H9 (cell line): ENCODE measurements around the gene RHBDF1. TPM values are rescaled to one million over a fixed set of nuclear protein-coding genes. Genes with fewer than 3 reads are reported as not detected.
"Not testable (repeated sequence)": the region's sequence is repeated elsewhere in the genome, so short reads cannot be mapped to it uniquely, and the experiment has no call there.

Source experiments
- DNase-seq: peaks from one replicate; pipeline ENCODE4 v3.0.0-alpha.2; 2017
- H2AFZ ChIP-seq: one replicate; pipeline ENCODE4 v1.6.1; 2013; ENCODE audit warnings: mild to moderate bottlenecking, low read length, control low read depth, moderate library complexity
- H2AK5ac ChIP-seq: 2 replicates; pipeline ENCODE4 v1.6.1; 2013; ENCODE audit warnings: low read length, control low read depth, mixed read lengths; ENCODE audit not compliant: insufficient read length
- H2BK120ac ChIP-seq: one replicate; pipeline ENCODE4 v1.6.1; 2013; ENCODE audit warnings: low read depth, mild to moderate bottlenecking, low read length, control low read depth, inconsistent platforms; ENCODE audit not compliant: poor library complexity, severe bottlenecking
- H2BK12ac ChIP-seq: 2 replicates; pipeline ENCODE4 v1.6.1; 2013; ENCODE audit warnings: low read length, control low read depth, mixed read lengths, low read depth; ENCODE audit not compliant: insufficient read length
- H2BK15ac ChIP-seq: 2 replicates; pipeline ENCODE4 v1.6.1; 2013; ENCODE audit warnings: low read depth, low read length, control low read depth
- H2BK20ac ChIP-seq: one replicate; pipeline ENCODE4 v1.6.1; 2013; ENCODE audit warnings: low read depth, mild to moderate bottlenecking, low read length, control low read depth, inconsistent platforms; ENCODE audit not compliant: poor library complexity, severe bottlenecking
- H2BK5ac ChIP-seq: 2 replicates; pipeline ENCODE4 v1.6.1; 2013; ENCODE audit warnings: low read length, control low read depth, mixed read lengths; ENCODE audit not compliant: insufficient read length
- H3K14ac ChIP-seq: 2 replicates; pipeline ENCODE4 v1.6.1; 2013; ENCODE audit warnings: low read length, control low read depth; ENCODE audit not compliant: insufficient read depth
- H3K18ac ChIP-seq: 2 replicates; pipeline ENCODE4 v1.6.1; 2013; ENCODE audit warnings: low read depth, mild to moderate bottlenecking, mixed read lengths, low read length, control low read depth; ENCODE audit not compliant: insufficient read length
- H3K23ac ChIP-seq: 2 replicates; pipeline ENCODE4 v1.6.1; 2013; ENCODE audit warnings: low read length, control low read depth, mixed read lengths, low read depth; ENCODE audit not compliant: insufficient read length
- H3K23me2 ChIP-seq: 2 replicates; pipeline ENCODE4 v1.6.1; 2013; ENCODE audit warnings: low read depth, mild to moderate bottlenecking, mixed read lengths, low read length, control low read depth; ENCODE audit not compliant: insufficient read length, poor library complexity, severe bottlenecking
- H3K27ac ChIP-seq: 2 replicates; pipeline ENCODE4 v1.5.1; 2013; ENCODE audit warnings: low read length, control low read depth, mixed read lengths, low read depth; ENCODE audit not compliant: insufficient read length
- H3K27me3 ChIP-seq: 2 replicates; pipeline ENCODE4 v1.6.1; 2013; ENCODE audit warnings: low read length, control low read depth, inconsistent platforms; ENCODE audit not compliant: insufficient read depth
- H3K4ac ChIP-seq: 2 replicates; pipeline ENCODE4 v1.6.1; 2013; ENCODE audit warnings: low read depth, mild to moderate bottlenecking, control low read depth, inconsistent platforms, low read length, moderate library complexity
- H3K4me1 ChIP-seq: 2 replicates; pipeline ENCODE4 v1.6.1; 2013; ENCODE audit warnings: low read length, control low read depth, inconsistent platforms; ENCODE audit not compliant: insufficient read depth
- H3K4me2 ChIP-seq: 2 replicates; pipeline ENCODE4 v1.6.1; 2013; ENCODE audit warnings: low read length, control low read depth, mixed read lengths; ENCODE audit not compliant: insufficient read length, insufficient read depth
- H3K56ac ChIP-seq: 2 replicates; pipeline ENCODE4 v1.6.1; 2013; ENCODE audit warnings: low read depth, mild to moderate bottlenecking, mixed read lengths, low read length, control low read depth; ENCODE audit not compliant: insufficient read length
- H3K79me1 ChIP-seq: 2 replicates; pipeline ENCODE4 v1.6.1; 2013; ENCODE audit warnings: low read depth, mild to moderate bottlenecking, moderate library complexity, low read length, control low read depth, inconsistent platforms; ENCODE audit not compliant: insufficient read depth, poor library complexity, severe bottlenecking
- H3K79me2 ChIP-seq: 2 replicates; pipeline ENCODE4 v1.6.1; 2013; ENCODE audit warnings: low read length, control low read depth, inconsistent platforms; ENCODE audit not compliant: insufficient read depth
- H3K9ac ChIP-seq: 2 replicates; pipeline ENCODE4 v1.6.1; 2013; ENCODE audit warnings: low read length, control low read depth, mixed read lengths; ENCODE audit not compliant: insufficient read length; ENCODE audit errors: extremely low read depth
- H3K9me3 ChIP-seq: one replicate; pipeline ENCODE4 v1.6.1; 2013; ENCODE audit warnings: low read depth, low read length, inconsistent platforms; ENCODE audit not compliant: control insufficient read depth
- H3T11ph ChIP-seq: one replicate; pipeline ENCODE4 v1.6.1; 2013; ENCODE audit warnings: mild to moderate bottlenecking, low read length, control low read depth, inconsistent platforms
- H4K20me1 ChIP-seq: one replicate; pipeline ENCODE4 v1.6.1; 2013; ENCODE audit not compliant: control insufficient read depth, insufficient read length, insufficient read depth
- H4K5ac ChIP-seq: 2 replicates; pipeline ENCODE4 v1.6.1; 2013; ENCODE audit warnings: low read depth, mild to moderate bottlenecking, mixed read lengths, low read length, control low read depth; ENCODE audit not compliant: insufficient read length
- H4K8ac ChIP-seq: replicated peaks from 2 replicates; pipeline ENCODE4 v1.6.1; 2013; ENCODE audit warnings: low read length, control low read depth, mixed read lengths, low read depth; ENCODE audit not compliant: insufficient read length
- H4K91ac ChIP-seq: 2 replicates; pipeline ENCODE4 v1.6.1; 2013; ENCODE audit warnings: low read depth, mild to moderate bottlenecking, moderate library complexity, mixed read lengths, low read length, control low read depth; ENCODE audit not compliant: insufficient read length
- H3K27ac Mint-ChIP-seq, 3 experiments: 2 replicates in 2 of 3; 3 replicates in 1 of 3; pipeline ENCODE4 v1.8.0; 2020 to 2021; ENCODE audit warnings: mixed read lengths in 3 of 3, mild to moderate bottlenecking in 1 of 3, moderate library complexity in 1 of 3
- H3K27me3 Mint-ChIP-seq: 2 replicates; pipeline ENCODE4 v1.8.0; 2021; ENCODE audit warnings: low read depth, mild to moderate bottlenecking, moderate library complexity, mixed read lengths
- H3K36me3 Mint-ChIP-seq, 3 experiments: 2 replicates in 2 of 3; 3 replicates in 1 of 3; pipeline ENCODE4 v1.8.0; 2020 to 2021; ENCODE audit warnings: low read depth in 3 of 3, mixed read lengths in 3 of 3; ENCODE audit not compliant: insufficient read depth in 1 of 3
- H3K4me1 Mint-ChIP-seq, 2 experiments: 2 replicates each; pipeline ENCODE4 v1.8.0; 2020; ENCODE audit warnings: mixed read lengths in 2 of 2
- H3K4me3 Mint-ChIP-seq, 2 experiments: 2 replicates in 1 of 2; 3 replicates in 1 of 2; pipeline ENCODE4 v1.8.0; 2020 to 2021; ENCODE audit warnings: mild to moderate bottlenecking in 2 of 2, mixed read lengths in 2 of 2, moderate library complexity in 1 of 2
- H3K9me3 Mint-ChIP-seq, 2 experiments: 2 replicates in 1 of 2; 3 replicates in 1 of 2; pipeline ENCODE4 v1.8.0; 2020; ENCODE audit warnings: mild to moderate bottlenecking in 2 of 2, mixed read lengths in 2 of 2, moderate library complexity in 1 of 2
- WGBS: extraction: QIAGEN DNeasy Blood & Tissue Kit; methylation state at CpG from one replicate; pipeline ENCODE4 v1.1.7; 2013; ENCODE audit warnings: missing lambda C conversion rate, low lambda C conversion rate, mixed read lengths; ENCODE audit not compliant: insufficient read length; ENCODE audit errors: extremely low coverage; 5-methylcytosine and 5-hydroxymethylcytosine counted together
- total RNA-seq: library from RNA; stranded (reverse); gene quantifications from 2 replicates; pipeline ENCODE4 v1.2.1, GENCODE V29; 2021

The RHBDF1 gene
- total RNA-seq, 1 experiment from 2014 or later: 34.6 TPM

- not testable (repeated sequence) for H3K27me3 ChIP-seq, H3K9me3 ChIP-seq, H3K27me3 Mint-ChIP-seq, H2BK5ac ChIP-seq, H2BK15ac ChIP-seq, H2BK20ac ChIP-seq, H4K5ac ChIP-seq, DNase-seq, H3K36me3 Mint-ChIP-seq, H3T11ph ChIP-seq, H3K27ac ChIP-seq, H3K14ac ChIP-seq, H3K79me2 ChIP-seq, H2AFZ ChIP-seq, H4K8ac ChIP-seq, H2BK12ac ChIP-seq, H3K23me2 ChIP-seq, H3K4me1 Mint-ChIP-seq, H3K23ac ChIP-seq, H3K9me3 Mint-ChIP-seq, H3K18ac ChIP-seq, H3K4me2 ChIP-seq, H3K4ac ChIP-seq, H2AK5ac ChIP-seq, H4K20me1 ChIP-seq, H3K56ac ChIP-seq, H3K79me1 ChIP-seq, H3K9ac ChIP-seq, H3K27ac Mint-ChIP-seq, H2BK120ac ChIP-seq, H4K91ac ChIP-seq, H3K4me1 ChIP-seq, H3K4me3 Mint-ChIP-seq
- WGBS: no CpG with 5 or more reads among the region's 7 CpGs
Observed at GRCh38 chr16:30627-31026, 41.8 kb downstream of the RHBDF1 start.

GRCh38 chr16:25926-26348, 46.5 kb downstream of the RHBDF1 start:
- not testable (repeated sequence) for H2AFZ ChIP-seq, H3K56ac ChIP-seq, H2BK12ac ChIP-seq, DNase-seq, H3K18ac ChIP-seq, H3K4me1 Mint-ChIP-seq, H2BK15ac ChIP-seq, H4K91ac ChIP-seq, H3K79me1 ChIP-seq, H3K23me2 ChIP-seq, H3K27me3 Mint-ChIP-seq, H3K9me3 ChIP-seq, H4K20me1 ChIP-seq, H2BK20ac ChIP-seq, H4K5ac ChIP-seq, H3K27ac Mint-ChIP-seq, H4K8ac ChIP-seq, H3K23ac ChIP-seq, H2AK5ac ChIP-seq, H2BK120ac ChIP-seq, H3K4ac ChIP-seq, H3K27me3 ChIP-seq, H3K14ac ChIP-seq, H3K9ac ChIP-seq, H3K27ac ChIP-seq, H3K79me2 ChIP-seq, H3K4me3 Mint-ChIP-seq, H3T11ph ChIP-seq, H2BK5ac ChIP-seq, H3K36me3 Mint-ChIP-seq, H3K9me3 Mint-ChIP-seq, H3K4me2 ChIP-seq, H3K4me1 ChIP-seq
- WGBS: no CpG with 5 or more reads among the region's 5 CpGs
